T-helper 2 cell treated with Interferon-gamma antibody and Interleukin-4, amounts not matched to agents 5 μg/mL and 100 μg/mL, for 36 hours (primary cell): ENCODE measurements around the gene HSPBAP1.

Experiments
- DNase-seq: peaks from one replicate; pipeline ENCODE4 v3.0.0; 2021; ENCODE audit warnings: low spot score
- H3K27ac Mint-ChIP-seq: one replicate; pipeline ENCODE4 v1.8.0; 2021; ENCODE audit warnings: mild to moderate bottlenecking, mixed read lengths
- H3K27me3 Mint-ChIP-seq: one replicate; pipeline ENCODE4 v1.8.0; 2021; ENCODE audit warnings: low read depth, mixed read lengths
- H3K36me3 Mint-ChIP-seq: one replicate; pipeline ENCODE4 v1.8.0; 2021; ENCODE audit warnings: low read depth, mixed read lengths
- H3K4me1 Mint-ChIP-seq: one replicate; pipeline ENCODE4 v1.8.0; 2021; ENCODE audit warnings: low read depth, mixed read lengths
- H3K4me3 Mint-ChIP-seq: one replicate; pipeline ENCODE4 v1.8.0; 2022; ENCODE audit warnings: mild to moderate bottlenecking, moderate library complexity, mixed read lengths
- H3K9me3 Mint-ChIP-seq: one replicate; pipeline ENCODE4 v1.8.0; 2021; ENCODE audit warnings: mixed read lengths

HSPBAP1 gene

DNA sequence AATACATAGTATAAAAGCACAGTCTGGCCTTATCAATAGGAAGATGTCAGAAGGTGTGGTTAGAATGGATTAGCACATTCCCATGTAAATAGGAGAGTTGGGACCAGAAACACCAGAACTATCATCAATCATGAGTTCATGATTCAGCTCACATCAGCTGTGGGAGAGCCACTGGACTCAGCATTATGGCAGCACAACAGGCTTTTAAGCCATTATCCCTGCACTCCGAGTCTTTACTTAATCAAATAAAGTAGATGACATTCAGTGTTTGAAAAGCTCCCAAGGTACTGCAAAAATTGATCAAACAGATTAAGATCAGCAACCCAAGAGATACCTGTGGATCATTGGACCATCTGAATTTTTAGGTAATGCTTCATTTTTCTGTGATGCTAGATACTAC, 88.3 kb downstream of the HSPBAP1 start:
- Mint-ChIP-seq H3K27me3 (no peaks in the 10 kb centered on the region), H3K4me1 (peaks cover 10% of the 10 kb centered on the region), H3K9me3 (no peaks in the 10 kb centered on the region), H3K36me3 (peaks cover 84% of the 10 kb centered on the region), H3K4me3 (no peak overlapping the region), H3K27ac (no peak overlapping the region)
- no peak for DNase-seq

DNA sequence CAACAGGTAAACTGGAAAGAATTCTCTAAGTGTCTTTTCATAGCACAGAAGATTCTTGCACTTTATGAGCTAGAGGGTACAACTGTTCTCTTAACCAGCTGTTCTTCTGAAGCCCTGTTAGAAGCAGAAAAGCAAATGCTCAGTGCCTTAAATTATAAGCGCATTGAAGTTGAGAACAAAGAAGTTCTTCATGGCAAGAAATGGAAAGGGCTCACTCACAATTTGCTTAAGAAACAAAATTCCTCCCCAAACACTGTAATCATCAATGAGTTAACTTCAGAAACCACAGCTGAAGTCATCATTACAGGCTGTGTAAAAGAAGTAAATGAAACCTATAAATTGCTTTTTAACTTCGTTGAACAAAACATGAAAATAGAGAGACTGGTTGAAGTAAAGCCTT, 93.4 kb downstream of the HSPBAP1 start:
- Mint-ChIP-seq H3K9me3 (no peaks in the 10 kb centered on the region), H3K4me1 (peaks cover 5% of the 10 kb centered on the region), H3K27ac (no peak overlapping the region), H3K36me3 (peaks cover 79% of the 10 kb centered on the region), H3K4me3 (no peak overlapping the region), H3K27me3 (no peaks in the 10 kb centered on the region)
- no peak for DNase-seq

DNA sequence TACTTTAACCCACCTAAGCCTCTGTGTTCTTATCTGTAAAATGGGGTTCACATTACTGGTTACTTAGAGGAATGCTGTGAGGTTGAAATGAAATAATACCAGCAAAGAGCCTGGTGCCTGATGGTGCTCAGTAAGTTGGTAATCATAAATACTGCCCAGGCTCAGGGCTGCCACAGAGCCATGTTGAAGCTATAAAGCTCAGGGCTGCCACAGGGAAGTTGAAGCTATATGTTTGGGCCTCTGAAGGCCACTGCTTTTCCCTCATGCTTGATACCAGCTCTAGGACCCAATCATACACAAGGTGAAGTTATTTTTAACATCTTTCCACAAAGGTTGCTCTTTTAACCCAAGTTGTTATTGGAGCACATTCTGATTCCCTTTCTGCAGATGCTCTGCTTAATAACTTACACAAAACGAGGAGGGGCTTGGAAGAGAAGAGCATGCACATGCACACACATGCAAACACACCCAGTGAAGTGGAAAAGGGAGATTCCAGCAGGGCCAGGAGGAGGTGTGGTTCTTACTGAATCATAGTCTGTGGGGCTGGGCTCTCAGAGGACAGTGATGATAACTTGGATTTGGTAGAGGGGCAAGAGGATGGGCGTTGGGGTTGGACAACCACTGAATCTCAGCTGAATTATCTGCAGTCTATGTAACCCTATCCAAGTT, 95.5 kb downstream of the HSPBAP1 start:
- Mint-ChIP-seq H3K4me1 (peaks cover 8% of the 10 kb centered on the region), H3K27me3 (no peaks in the 10 kb centered on the region), H3K4me3 (no peak overlapping the region), H3K36me3 (peaks cover 78% of the 10 kb centered on the region), H3K27ac (peak overlapping the region; percentile 3), H3K9me3 (no peaks in the 10 kb centered on the region)
- no peak for DNase-seq

DNA sequence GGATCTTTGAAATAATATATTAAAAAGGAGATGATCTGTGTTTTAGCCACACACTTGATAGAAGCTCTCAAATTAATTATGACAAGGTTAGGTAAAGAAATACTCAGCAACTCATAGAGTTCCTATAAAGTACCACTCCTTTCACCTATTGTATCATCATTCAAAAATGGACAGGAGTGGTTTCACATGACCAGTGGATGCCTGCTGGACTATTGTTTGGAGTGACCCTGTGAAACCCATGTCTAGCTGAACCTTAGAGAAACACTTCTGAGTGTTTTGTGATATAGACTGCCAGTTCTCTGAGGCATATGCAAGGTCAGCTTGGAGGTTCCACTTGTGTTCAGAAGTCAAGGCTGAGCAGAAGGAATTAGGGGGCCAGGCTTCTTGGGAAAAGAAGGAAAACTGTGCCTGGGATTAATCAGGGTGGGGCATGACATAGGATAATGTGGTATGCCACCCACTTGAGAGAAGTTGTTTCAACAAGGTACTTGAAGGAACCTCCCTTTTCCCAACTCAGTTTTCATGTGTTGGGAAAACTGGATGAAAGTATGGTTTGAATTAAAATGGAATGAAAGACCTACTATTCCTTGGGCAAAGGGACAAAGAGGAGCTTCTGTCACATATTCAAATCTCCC, 97.6 kb downstream of the HSPBAP1 start:
- no peak for DNase-seq
- no peaks in the 10 kb centered on the region for H3K9me3 Mint-ChIP-seq
- no peak overlapping the region for H3K27ac Mint-ChIP-seq
- H3K27me3 Mint-ChIP-seq = no peaks in the 10 kb centered on the region
- H3K4me1 Mint-ChIP-seq = peaks cover 10% of the 10 kb centered on the region
- no peak overlapping the region for H3K4me3 Mint-ChIP-seq
- peaks cover 82% of the 10 kb centered on the region for H3K36me3 Mint-ChIP-seq

DNA sequence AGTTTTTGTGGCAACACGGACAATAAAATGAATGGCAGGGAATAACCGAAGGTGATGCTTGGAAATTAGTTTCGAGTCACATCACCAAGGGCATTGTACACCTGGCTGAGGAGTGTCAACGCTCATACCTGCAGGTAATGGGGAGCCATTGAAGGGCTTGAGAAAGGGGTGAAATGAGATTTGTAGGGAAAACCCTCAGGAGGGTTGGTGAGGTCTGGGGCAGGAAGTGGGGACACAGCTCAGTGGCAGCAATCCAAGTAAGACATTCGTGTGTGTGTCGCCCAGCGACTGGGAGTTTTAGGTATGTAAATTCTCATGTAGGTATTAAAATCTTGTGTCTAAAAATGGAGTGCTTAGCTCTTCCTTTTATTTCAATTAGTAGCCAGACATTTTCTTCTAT, 98.7 kb downstream of the HSPBAP1 start:
- Mint-ChIP-seq H3K9me3 (no peaks in the 10 kb centered on the region), H3K27me3 (no peaks in the 10 kb centered on the region), H3K27ac (no peak overlapping the region), H3K4me3 (no peak overlapping the region), H3K36me3 (peaks cover 76% of the 10 kb centered on the region), H3K4me1 (peaks cover 10% of the 10 kb centered on the region)
- DNase-seq = no peak

DNA sequence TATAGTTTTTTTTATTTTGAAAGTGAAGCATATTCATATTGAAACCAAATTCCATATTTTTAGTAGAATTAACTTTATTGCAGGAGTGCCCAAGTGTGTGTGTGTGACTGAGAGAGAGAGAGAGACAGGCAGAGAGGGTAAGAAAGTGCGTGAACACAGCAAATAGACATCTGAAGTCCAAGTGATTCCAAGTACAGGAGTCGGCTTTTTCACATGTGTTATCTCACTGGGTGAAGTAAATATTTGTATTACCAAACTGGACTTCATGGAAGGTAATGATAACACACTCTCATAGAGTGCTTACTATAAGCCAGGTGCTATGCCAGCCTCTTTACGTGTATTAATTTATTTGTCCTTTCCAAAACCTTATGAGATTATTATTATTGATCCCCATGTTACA, 101.0 kb downstream of the HSPBAP1 start:
- no peak overlapping the region for H3K27ac Mint-ChIP-seq
- H3K9me3 Mint-ChIP-seq = no peaks in the 10 kb centered on the region
- no peak for DNase-seq
- H3K4me3 Mint-ChIP-seq = no peak overlapping the region
- H3K36me3 Mint-ChIP-seq = peaks cover 68% of the 10 kb centered on the region
- H3K27me3 Mint-ChIP-seq = no peaks in the 10 kb centered on the region
- H3K4me1 Mint-ChIP-seq = peaks cover 10% of the 10 kb centered on the region

DNA sequence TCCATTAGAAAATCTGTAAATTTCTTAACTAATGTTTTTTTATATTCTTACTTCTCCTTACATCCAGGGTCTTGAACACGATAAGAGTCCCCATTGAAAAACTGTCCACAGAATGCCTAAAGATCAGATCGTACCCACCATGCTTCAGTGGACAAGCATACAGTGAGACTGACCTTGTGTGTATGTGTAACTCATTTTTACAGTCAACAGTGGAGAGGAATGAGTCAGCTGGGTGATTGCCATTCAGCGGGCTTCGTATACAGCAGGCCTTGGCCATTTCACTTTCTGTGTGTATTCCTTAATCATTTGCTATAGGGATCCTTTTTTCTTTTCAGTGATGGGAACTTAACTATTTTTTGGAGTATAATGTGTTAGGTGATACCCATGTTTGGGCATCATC, 102.4 kb downstream of the HSPBAP1 start:
- Mint-ChIP-seq H3K9me3 (no peaks in the 10 kb centered on the region), H3K36me3 (peaks cover 59% of the 10 kb centered on the region), H3K27me3 (no peaks in the 10 kb centered on the region), H3K27ac (no peak overlapping the region), H3K4me1 (peaks cover 14% of the 10 kb centered on the region), H3K4me3 (no peak overlapping the region)
- no peak for DNase-seq

DNA sequence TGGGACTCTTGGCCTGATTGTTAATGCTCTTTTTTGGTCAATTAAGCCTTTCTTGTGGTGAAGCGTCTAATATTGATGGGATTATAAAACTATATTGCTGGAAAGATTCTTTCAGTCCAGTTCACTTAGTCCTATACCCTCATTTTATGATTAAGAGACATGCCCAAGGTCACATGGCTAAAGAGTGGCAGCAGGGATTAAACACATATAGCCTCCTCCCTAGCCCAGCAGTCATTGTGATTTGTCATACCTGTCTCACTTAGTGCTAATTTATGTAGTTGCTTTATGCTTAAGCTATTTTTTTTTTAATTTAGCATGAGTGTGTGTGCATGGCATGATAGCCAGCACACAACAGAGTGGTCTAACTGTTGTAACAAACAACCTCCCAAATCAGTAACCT, 103.5 kb downstream of the HSPBAP1 start:
- DNase-seq = no peak
- peaks cover 15% of the 10 kb centered on the region for H3K4me1 Mint-ChIP-seq
- H3K36me3 Mint-ChIP-seq = peaks cover 57% of the 10 kb centered on the region
- no peak overlapping the region for H3K4me3 Mint-ChIP-seq
- H3K27me3 Mint-ChIP-seq = no peaks in the 10 kb centered on the region
- H3K9me3 Mint-ChIP-seq = no peaks in the 10 kb centered on the region
- no peak overlapping the region for H3K27ac Mint-ChIP-seq
